GM12801 (cell line): ENCODE results near the gene RAP1A.

Experiments
- CTCF ChIP-seq: IDR thresholded peaks from one replicate; pipeline ENCODE4 v1.5.1; 2011; ENCODE audit warnings: control low read depth; ENCODE audit not compliant: insufficient read length; ENCODE audit errors: extremely low read depth

RAP1A gene

GRCh38 chr1:111581166-111581565 lies 38.4 kb upstream of the RAP1A start:
- TF ChIP-seq CTCF, result no peak

- no peak for TF ChIP-seq CTCF
Observed at GRCh38 chr1:111582016-111582415, 37.6 kb upstream of the RAP1A start.

- no peak for TF ChIP-seq CTCF
Observed at GRCh38 chr1:111582644-111583618, 36.7 kb upstream of the RAP1A start.

GRCh38 chr1:111585447-111586086 lies 34.0 kb upstream of the RAP1A start:
- TF ChIP-seq CTCF, result no peak

- TF ChIP-seq CTCF, result no peak
Observed at GRCh38 chr1:111586112-111586511, 33.5 kb upstream of the RAP1A start.

- TF ChIP-seq CTCF, result no peak
Observed at GRCh38 chr1:111587509-111588174, 31.9 kb upstream of the RAP1A start.

- no peak for TF ChIP-seq CTCF
Observed at GRCh38 chr1:111591937-111592336, 27.7 kb upstream of the RAP1A start.
